H1 (cell line): Measurements from ENCODE around the gene CERCAM. TPM values are rescaled to one million over a fixed set of nuclear protein-coding genes. Genes with fewer than 3 reads are reported as not detected.

ENCODE experiments used
- CTCF ChIA-PET: fragments of 300-600 bp; sonication (Branson Sonifier 250); formaldehyde crosslinking; loops from one replicate; lab custom pipeline; 2021; ENCODE audit not compliant: partially characterized antibody; lab: Charles Lee
- POLR2A ChIA-PET: fragments of 300-600 bp; sonication (Branson Sonifier 250); formaldehyde crosslinking; loops from one replicate; lab custom pipeline; 2021; ENCODE audit warnings: inconsistent platforms; ENCODE audit not compliant: partially characterized antibody; lab: Charles Lee
- DNase-seq, 2 experiments: peaks; one replicate each; pipeline versions ENCODE4 v3.0.0 to v3.0.0-alpha.2; 2010 to 2022; ENCODE audit warnings: low spot score in 2 of 2, low read depth in 1 of 2, mixed read lengths in 1 of 2
- FAIRE-seq: peaks from 2 replicates; lab custom pipeline; 2011; peaks lifted over from hg19 to GRCh38; lab: Jason Lieb, UNC
- H2AFZ ChIP-seq: 2 replicates; pipeline ENCODE4 v1.8.1; 2012; ENCODE audit warnings: low read length, inconsistent platforms
- H2AK5ac ChIP-seq: 2 replicates; pipeline ENCODE4 v1.6.1; 2013; ENCODE audit warnings: low read depth, low read length
- H2BK120ac ChIP-seq: replicated peaks from 2 replicates; pipeline ENCODE3; 2013; ENCODE audit warnings: low read depth, low read length, inconsistent platforms
- H2BK12ac ChIP-seq: 2 replicates; pipeline ENCODE4 v1.6.1; 2013; ENCODE audit warnings: low read depth, low read length
- H2BK15ac ChIP-seq: 2 replicates; pipeline ENCODE4 v1.6.1; 2013; ENCODE audit warnings: low read length
- H2BK20ac ChIP-seq: 2 replicates; pipeline ENCODE4 v1.6.1; 2013; ENCODE audit warnings: low read length
- H2BK5ac ChIP-seq: 2 replicates; pipeline ENCODE4 v1.6.1; 2013; ENCODE audit warnings: low read depth, low read length
- H3K14ac ChIP-seq: 2 replicates; pipeline ENCODE4 v1.6.1; 2013; ENCODE audit warnings: inconsistent platforms; ENCODE audit not compliant: insufficient read length
- H3K18ac ChIP-seq: 2 replicates; pipeline ENCODE4 v1.6.1; 2013; ENCODE audit warnings: low read length; ENCODE audit errors: extremely low read depth
- H3K23ac ChIP-seq: 2 replicates; pipeline ENCODE4 v1.6.1; 2013; ENCODE audit warnings: inconsistent platforms; ENCODE audit not compliant: insufficient read length
- H3K23me2 ChIP-seq: 2 replicates; pipeline ENCODE4 v1.6.1; 2013; ENCODE audit warnings: low read depth, low read length
- H3K27ac ChIP-seq: 2 replicates; pipeline ENCODE4 v1.6.1; 2011; ENCODE audit warnings: low read depth, low read length, inconsistent platforms
- H3K27me3 ChIP-seq, 4 experiments: replicated peaks in 1 of 4; 1 replicate in 1 of 4; 2 replicates in 3 of 4; pipeline versions ENCODE4 v1.6.1 to v1.8.1; 2011 to 2013; ENCODE audit warnings: low read length in 3 of 4, mild to moderate bottlenecking in 3 of 4, inconsistent platforms in 2 of 4, mixed read lengths in 2 of 4, moderate library complexity in 1 of 4; ENCODE audit not compliant: control insufficient read depth in 3 of 4, insufficient read depth in 3 of 4; ENCODE audit errors: extremely low read depth in 1 of 4
- H3K36me3 ChIP-seq, 4 experiments: 2 replicates each; pipeline versions ENCODE4 v1.6.1 to v1.8.1; 2011 to 2013; ENCODE audit warnings: mild to moderate bottlenecking in 4 of 4, low read length in 3 of 4, moderate library complexity in 2 of 4, control low read depth in 1 of 4, inconsistent platforms in 1 of 4; ENCODE audit not compliant: insufficient read depth in 4 of 4, control insufficient read depth in 2 of 4
- H3K4ac ChIP-seq: replicated peaks from 2 replicates; pipeline ENCODE3; 2013; ENCODE audit warnings: low read length, low read depth, mixed read lengths, inconsistent platforms; ENCODE audit not compliant: insufficient read length
- H3K4me1 ChIP-seq, 4 experiments: replicated peaks in 1 of 4; 1 replicate in 1 of 4; 2 replicates in 3 of 4; pipeline versions ENCODE4 v1.6.1 to v1.8.1; 2011 to 2013; ENCODE audit warnings: low read length in 3 of 4, inconsistent platforms in 2 of 4, mixed read lengths in 1 of 4; ENCODE audit not compliant: insufficient read depth in 4 of 4, control insufficient read depth in 3 of 4
- H3K4me2 ChIP-seq, 2 experiments: 2 replicates each; pipeline versions ENCODE4 v1.6.1 to v1.8.1; 2011 to 2013; ENCODE audit warnings: low read depth in 2 of 2, low read length in 2 of 2, control low read depth in 1 of 2, inconsistent platforms in 1 of 2, mild to moderate bottlenecking in 1 of 2; ENCODE audit not compliant: insufficient read depth in 1 of 2
- H3K4me3 ChIP-seq, 4 experiments: fragments of 200-600, 300-600 bp in 1 of 4; sonication (generic), shearing (Covaris generic), sonication (Bioruptor Twin) in 1 of 4; 2 replicates each; pipeline versions ENCODE4 v1.5.1 to v1.8.1; 2011 to 2016; ENCODE audit warnings: low read length in 4 of 4, low read depth in 3 of 4, control low read depth in 2 of 4, inconsistent platforms in 2 of 4, mild to moderate bottlenecking in 2 of 4, mixed read lengths in 1 of 4, moderate library complexity in 1 of 4; ENCODE audit not compliant: insufficient read depth in 2 of 4; ENCODE audit errors: extremely low read depth in 1 of 4
- H3K56ac ChIP-seq: replicated peaks from 2 replicates; pipeline ENCODE3; 2013; ENCODE audit warnings: low read depth, mild to moderate bottlenecking, mixed read lengths, low read length, inconsistent platforms; ENCODE audit not compliant: insufficient read length
- H3K79me1 ChIP-seq: 2 replicates; pipeline ENCODE4 v1.6.1; 2013; ENCODE audit warnings: low read depth, low read length, control low read depth
- H3K79me2 ChIP-seq, 2 experiments: 2 replicates each; pipeline versions ENCODE4 v1.6.1 to v1.8.1; 2012 to 2013; ENCODE audit warnings: low read length in 2 of 2, mild to moderate bottlenecking in 2 of 2, inconsistent platforms in 1 of 2; ENCODE audit not compliant: insufficient read depth in 2 of 2, control insufficient read depth in 1 of 2
- H3K9ac ChIP-seq, 4 experiments: replicated peaks in 1 of 4; 1 replicate in 1 of 4; 2 replicates in 3 of 4; pipeline versions ENCODE4 v1.6.1 to v1.8.1; 2011 to 2013; ENCODE audit warnings: low read depth in 3 of 4, low read length in 3 of 4, control low read depth in 2 of 4, mild to moderate bottlenecking in 2 of 4, moderate library complexity in 2 of 4, inconsistent platforms in 1 of 4; ENCODE audit errors: extremely low read depth in 1 of 4
- H3K9me3 ChIP-seq, 2 experiments: 2 replicates each; pipeline versions ENCODE4 v1.6.1 to v1.8.1; 2012 to 2013; ENCODE audit warnings: mild to moderate bottlenecking in 2 of 2, moderate library complexity in 2 of 2, control low read depth in 1 of 2, inconsistent platforms in 1 of 2, low read depth in 1 of 2, low read length in 1 of 2, mixed read lengths in 1 of 2; ENCODE audit not compliant: insufficient read depth in 2 of 2
- H4K20me1 ChIP-seq, 2 experiments: replicated peaks in 1 of 2; 2 replicates each; pipeline versions ENCODE3 to v1.8.1; 2011 to 2013; ENCODE audit warnings: inconsistent platforms in 2 of 2, low read length in 2 of 2, mild to moderate bottlenecking in 1 of 2; ENCODE audit not compliant: insufficient read depth in 2 of 2, control insufficient read depth in 1 of 2
- H4K5ac ChIP-seq: 2 replicates; pipeline ENCODE4 v1.6.1; 2013; ENCODE audit warnings: low read length, low read depth, mixed read lengths, inconsistent platforms; ENCODE audit not compliant: insufficient read length
- H4K8ac ChIP-seq: 2 replicates; pipeline ENCODE4 v1.8.0; 2013; ENCODE audit warnings: mild to moderate bottlenecking, moderate library complexity, low read length, inconsistent platforms; ENCODE audit not compliant: insufficient read depth; ENCODE audit errors: extremely low read depth
- H4K91ac ChIP-seq: replicated peaks from 2 replicates; pipeline ENCODE3; 2013; ENCODE audit warnings: low read length, mixed read lengths, inconsistent platforms; ENCODE audit not compliant: insufficient read length
- ASH2L ChIP-seq: fragments of 200-600, 300-600 bp; sonication (generic); IDR thresholded peaks from one replicate; pipeline ENCODE4 v1.7.1; 2017; ENCODE audit warnings: low read length
- ATF2 ChIP-seq: IDR thresholded peaks from 2 replicates; pipeline ENCODE4 v1.6.1; 2012; ENCODE audit warnings: low read length, inconsistent platforms
- BACH1 ChIP-seq: IDR thresholded peaks from 2 replicates; pipeline ENCODE4 v1.6.1; 2012; ENCODE audit warnings: low read length, improper control_type of control experiment
- BRCA1 ChIP-seq: IDR thresholded peaks from 2 replicates; pipeline ENCODE4 v1.6.1; 2012; ENCODE audit warnings: low read depth, low read length, improper control_type of control experiment
- KDM1A ChIP-seq: fragments of 200-600, 300-600 bp; sonication (generic); IDR thresholded peaks from 2 replicates; pipeline ENCODE4 v1.7.1; 2016; ENCODE audit warnings: mild to moderate bottlenecking, low read length, borderline replicate concordance
- KDM4A ChIP-seq: IDR thresholded peaks from one replicate; pipeline ENCODE4 v1.7.1; 2012; ENCODE audit warnings: low read depth, mild to moderate bottlenecking, moderate library complexity, low read length, inconsistent platforms; ENCODE audit not compliant: severe bottlenecking
- NANOG ChIP-seq: IDR thresholded peaks from 2 replicates; pipeline ENCODE4 v1.6.1; 2011; ENCODE audit warnings: low read length, low read depth, mild to moderate bottlenecking, inconsistent platforms; ENCODE audit not compliant: insufficient read depth, poor library complexity, severe bottlenecking
- RAD21 ChIP-seq, 2 experiments: IDR thresholded peaks in 1 of 2; conservative IDR thresholded peaks in 1 of 2; 2 replicates each; pipeline ENCODE4 v1.6.1; 2011; ENCODE audit warnings: low read depth in 2 of 2, low read length in 2 of 2, improper control_type of control experiment in 1 of 2, inconsistent platforms in 1 of 2, mild to moderate bottlenecking in 1 of 2, moderate library complexity in 1 of 2
- RFX5 ChIP-seq: IDR thresholded peaks from 2 replicates; pipeline ENCODE4 v1.6.1; 2011; ENCODE audit warnings: low read depth, low read length, improper control_type of control experiment, borderline replicate concordance
- TBP ChIP-seq: IDR thresholded peaks from 2 replicates; pipeline ENCODE4 v1.6.1; 2011; ENCODE audit warnings: low read depth, low read length, improper control_type of control experiment
- WGBS, 2 experiments: shearing (Covaris generic) in 1 of 2; methylation state at CpG; one replicate each; pipeline versions ENCODE4 v1.1.6 to v1.1.7; 2013 to 2015; ENCODE audit warnings: low lambda C conversion rate in 2 of 2, mixed read lengths in 2 of 2, inconsistent platforms in 1 of 2, low coverage in 1 of 2, missing lambda C conversion rate in 1 of 2; ENCODE audit not compliant: insufficient replicate concordance in 2 of 2, insufficient coverage in 1 of 2, insufficient read length in 1 of 2; ENCODE audit errors: extremely low coverage in 1 of 2, missing lambda C conversion rate in 1 of 2; 5-methylcytosine and 5-hydroxymethylcytosine counted together
- polyA plus RNA-seq, 7 experiments: library from polyadenylated mRNA; depleted of rRNA in 3 of 7; stranded (reverse) in 5 of 7; unstranded in 2 of 7; fragments of >200 nt in 5 of 7; fragments of 200-250 nt in 2 of 7; gene quantifications; 1 replicate in 5 of 7; 2 replicates in 1 of 7; 4 replicates in 1 of 7; pipeline versions ENCODE4 v1.2.1 to v1.2.3, GENCODE V29; 2011 to 2013; ENCODE audit warnings: missing spikeins in 2 of 7, mixed read lengths in 2 of 7
- total RNA-seq: library from RNA; stranded (reverse); fragmentation: NEBNext Ultra II Directional; extraction: Animal tissue kit (Norgen Biotek cat#: 25700); gene quantifications from 2 replicates; pipeline ENCODE4 v1.2.1, GENCODE V29; 2021
- TF ChIP-seq, protein P1 (sequence below): IDR thresholded peaks from 2 replicates; pipeline ENCODE4 v1.6.1; 2012; ENCODE audit warnings: inconsistent platforms

Gene CERCAM
- total and polyA plus RNA-seq, 2 of the 8 experiments (the other 6 are each of a cell fraction or from before 2014, with no cell fraction given) = 3.1 to 5.2 TPM

DNA sequence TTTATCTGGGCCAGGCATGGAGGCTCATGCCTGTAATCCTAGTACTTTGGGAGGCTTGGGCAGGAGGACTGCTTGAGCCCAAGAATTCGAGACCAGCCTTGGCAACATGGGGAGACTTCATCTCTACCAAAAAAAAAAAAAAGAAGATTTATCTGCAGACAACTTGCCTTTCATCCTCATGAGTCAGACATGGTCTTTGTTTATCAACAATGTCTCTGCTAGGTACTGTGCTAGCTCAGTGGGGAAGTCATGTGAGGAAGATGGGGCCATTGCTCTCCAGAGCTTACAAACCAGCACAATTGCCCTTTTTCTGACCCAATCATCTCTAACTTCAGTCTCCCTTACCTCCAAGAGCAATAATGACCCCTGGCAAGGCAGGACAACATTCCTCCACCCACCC is 47.9 kb upstream of the CERCAM start:
- Histone ChIP-seq H3K27me3 (peaks cover 0 to 7% (median 0%) of the 10 kb centered on the region in 4 experiments; a peak in 2 of 7 replicates), H4K5ac (no peak overlapping the region), H3K14ac (no peak overlapping the region), H3K23me2 (peaks cover 8% of the 10 kb centered on the region; the same call in 1 of the 2 replicates), H2BK20ac (no peak overlapping the region), H2BK5ac (no peak overlapping the region), H3K18ac (no peak overlapping the region), H3K4me2 (no peak overlapping the region; a peak in 1 of 4 replicates), H3K79me2 (peaks cover 7 to 25% of the 10 kb centered on the region in 2 experiments), H2BK12ac (no peak overlapping the region), H4K91ac (no peak overlapping the region), H3K27ac (no peak overlapping the region), H2BK120ac (no peak overlapping the region), H3K4me1 (peaks cover 0 to 8% (median 3%) of the 10 kb centered on the region in 4 experiments; a peak in 4 of 7 replicates), H3K79me1 (peaks cover 10% of the 10 kb centered on the region; the same call in 1 of the 2 replicates), H4K8ac (no peak overlapping the region), H3K36me3 (no peaks in the 10 kb centered on the region; a peak in 2 of 8 replicates), H2AFZ (no peak overlapping the region), H3K4ac (no peak overlapping the region), H4K20me1 (peaks cover 0 to 13% of the 10 kb centered on the region in 2 experiments), H3K4me3 (no peak overlapping the region), H2AK5ac (no peak overlapping the region), H3K9me3 (no peaks in the 10 kb centered on the region), H3K23ac (no peak overlapping the region), H3K9ac (no peak overlapping the region), H3K56ac (no peak overlapping the region), H2BK15ac (no peak overlapping the region)
- FAIRE-seq = no peak
- no CpG with 5 or more reads among the region's 1 CpG for WGBS, 2 experiments
- ChIA-PET CTCF (interaction anchor here (4.4 to 25.1 kb wide), 3 partner anchors 10 to 36 kb away, joined by 29 to 544 read pairs (median 323); no protein-coding TSS in a partner anchor), POLR2A (interaction anchor here (1.1 to 1.5 kb wide), 2 partner anchors 21 to 156 kb away, joined by 4 read pairs; no protein-coding TSS in a partner anchor)
- TF ChIP-seq BRCA1 (no peak), RFX5 (no peak), BACH1 (no peak), TBP (no peak), KDM4A (no peak), RAD21 (IDR thresholded peaks at IDR 0.05 in 1 of 2, conservative IDR thresholded peaks at IDR 0.05 in 1 of 2; ENCODE audit: low read depth in 2 of 2, low read length in 2 of 2) (no peak), ATF2 (no peak), KDM1A (no peak), NANOG (no peak), ASH2L (no peak)
- TF ChIP-seq, protein P1, sequence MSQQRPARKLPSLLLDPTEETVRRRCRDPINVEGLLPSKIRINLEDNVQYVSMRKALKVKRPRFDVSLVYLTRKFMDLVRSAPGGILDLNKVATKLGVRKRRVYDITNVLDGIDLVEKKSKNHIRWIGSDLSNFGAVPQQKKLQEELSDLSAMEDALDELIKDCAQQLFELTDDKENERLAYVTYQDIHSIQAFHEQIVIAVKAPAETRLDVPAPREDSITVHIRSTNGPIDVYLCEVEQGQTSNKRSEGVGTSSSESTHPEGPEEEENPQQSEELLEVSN = no peak
- DNase-seq = no peak
